HG03457 (cell line): Measurements from ENCODE around the gene KPNA6.
"Not testable (repeated sequence)": the region's sequence is repeated elsewhere in the genome, so short reads cannot be mapped to it uniquely, and the experiment has no call there.

ENCODE experiments used
- ATAC-seq: cut with Tn5 transposase; IDR thresholded peaks from one replicate; pipeline ENCODE4 v1.9.1; 2021; ENCODE audit warnings: moderate number of reproducible peaks; ENCODE audit not compliant: unreplicated experiment

The KPNA6 gene

GRCh38 chr1:32138965-32139364 is 31.1 kb downstream of the KPNA6 start:
- no peak for ATAC-seq

- ATAC-seq = no peak
Observed at GRCh38 chr1:32142446-32143301, 34.8 kb downstream of the KPNA6 start.

- ATAC-seq = not testable (repeated sequence)
Observed at GRCh38 chr1:32143302-32143695, 35.4 kb downstream of the KPNA6 start.

GRCh38 chr1:32144033-32144432 is 36.2 kb downstream of the KPNA6 start:
- ATAC-seq = no peak

GRCh38 chr1:32147799-32148198 is 39.9 kb downstream of the KPNA6 start:
- not testable (repeated sequence) for ATAC-seq

GRCh38 chr1:32150847-32151246 is 43.0 kb downstream of the KPNA6 start:
- no peak for ATAC-seq

GRCh38 chr1:32151319-32151787 is 43.5 kb downstream of the KPNA6 start:
- no peak for ATAC-seq

- no peak for ATAC-seq
Observed at GRCh38 chr1:32159189-32159588, 51.3 kb downstream of the KPNA6 start.

- no peak for ATAC-seq
Observed at GRCh38 chr1:32163405-32163804, 55.5 kb downstream of the KPNA6 start.

- not testable (repeated sequence) for ATAC-seq
Observed at GRCh38 chr1:32165633-32166032, 57.8 kb downstream of the KPNA6 start.

GRCh38 chr1:32170991-32171390 is 63.1 kb downstream of the KPNA6 start:
- ATAC-seq = no peak

GRCh38 chr1:32172621-32173245 is 64.9 kb downstream of the KPNA6 start:
- no peak for ATAC-seq

GRCh38 chr1:32178380-32179192 is 70.7 kb downstream of the KPNA6 start:
- ATAC-seq = no peak

GRCh38 chr1:32179193-32179442 is 71.3 kb downstream of the KPNA6 start:
- no peak for ATAC-seq

- peak; percentile 60 for ATAC-seq
Observed at GRCh38 chr1:32179443-32180185, 71.8 kb downstream of the KPNA6 start, which contains the start of gene TXLNA. TSS of gene TXLNA (plus strand) at chr1:32179675. CDS start at chr1:32180346, 671 bp downstream.

GRCh38 chr1:32180186-32181060 is 72.6 kb downstream of the KPNA6 start:
- no peak for ATAC-seq

GRCh38 chr1:32181065-32181464 is 73.2 kb downstream of the KPNA6 start:
- ATAC-seq = no peak

- ATAC-seq = no peak
Observed at GRCh38 chr1:32181563-32181962, 73.7 kb downstream of the KPNA6 start.

GRCh38 chr1:32182060-32182459 is 74.2 kb downstream of the KPNA6 start:
- no peak for ATAC-seq

GRCh38 chr1:32184650-32185049 is 76.8 kb downstream of the KPNA6 start:
- no peak for ATAC-seq
